Measurements from ENCODE around the gene POU3F4.

The POU3F4 gene

GRCh38 chrX:83516597-83516996 is 8.5 kb downstream of the POU3F4 start:
- no peaks in the 10 kb centered on the region for H3K36me3 ChIP-seq (replicated peaks)
- H3K4me3 ChIP-seq (ENCODE audit: low read depth, low read length), result no peak overlapping the region
- in situ Hi-C loops (cut with HindIII; ENCODE audit: low pct_ligation_motif_present, low sequenced_read_pairs), result no loop called here
- no peak for DNase-seq
- TF ChIP-seq CTCF (IDR thresholded peaks at IDR 0.05; ENCODE audit: low read depth, low read length, missing control alignments), result no peak
- no peak overlapping the region for H3K27ac ChIP-seq
- no peaks in the 10 kb centered on the region for H3K27me3 ChIP-seq (replicated peaks)

- Histone ChIP-seq H3K27ac (no peak overlapping the region), H3K27me3 (replicated peaks) (no peaks in the 10 kb centered on the region), H3K4me3 (ENCODE audit: low read depth, low read length) (no peak overlapping the region), H3K36me3 (replicated peaks) (no peaks in the 10 kb centered on the region)
- in situ Hi-C loops (cut with HindIII; ENCODE audit: low pct_ligation_motif_present, low sequenced_read_pairs), result no loop called here
- DNase-seq, result no peak
- no peak for TF ChIP-seq CTCF (IDR thresholded peaks at IDR 0.05; ENCODE audit: low read depth, low read length, missing control alignments)
Observed at GRCh38 chrX:83521905-83522304, 13.8 kb downstream of the POU3F4 start.

- Histone ChIP-seq H3K4me3 (ENCODE audit: low read depth, low read length) (no peak overlapping the region), H3K36me3 (replicated peaks) (no peaks in the 10 kb centered on the region), H3K27ac (no peak overlapping the region), H3K27me3 (replicated peaks) (no peaks in the 10 kb centered on the region)
- in situ Hi-C loops (cut with HindIII; ENCODE audit: low pct_ligation_motif_present, low sequenced_read_pairs), result no loop called here
- TF ChIP-seq CTCF (IDR thresholded peaks at IDR 0.05; ENCODE audit: low read depth, low read length, missing control alignments), result no peak
- no peak for DNase-seq
Observed at GRCh38 chrX:83529950-83530349, 21.9 kb downstream of the POU3F4 start.

- TF ChIP-seq CTCF (IDR thresholded peaks at IDR 0.05; ENCODE audit: low read depth, low read length, missing control alignments), result no peak
- in situ Hi-C loops (cut with HindIII; ENCODE audit: low pct_ligation_motif_present, low sequenced_read_pairs), result no loop called here
Observed at GRCh38 chrX:83535417-83536196, 27.5 kb downstream of the POU3F4 start.

More at GRCh38 chrX:83535417-83536196, 27.5 kb downstream of the POU3F4 start:
- DNase-seq, result no peak
- H3K36me3 ChIP-seq (replicated peaks), result no peaks in the 10 kb centered on the region
- no peak overlapping the region for H3K4me3 ChIP-seq (ENCODE audit: low read depth, low read length)
- H3K27me3 ChIP-seq (replicated peaks), result no peaks in the 10 kb centered on the region
- no peak overlapping the region for H3K27ac ChIP-seq

All from brain microvascular endothelial cell (primary cell).